Calu3 (cell line): ENCODE measurements around the gene NPDC1. TPM values are rescaled to one million over a fixed set of nuclear protein-coding genes. Genes with fewer than 3 reads are reported as not detected.

Experiments
- BruUV-seq: library from RNA; stranded (reverse); fragments of 400-500 nt; replicated peaks from 2 replicates; lab custom pipeline; 2021; lab: Mats Ljungman, UMichigan
- CTCF ChIA-PET: fragments of 300-600 bp; sonication (Branson Sonifier 250); formaldehyde crosslinking; loops from one replicate; lab custom pipeline; 2022; ENCODE audit warnings: antibody characterized with exemption; lab: Charles Lee
- DNase-seq: peaks from one replicate; pipeline ENCODE4 v3.0.0; 2022
- H3K27ac Mint-ChIP-seq: one replicate; pipeline ENCODE4 v1.8.0; 2022; ENCODE audit warnings: mixed read lengths; ENCODE audit not compliant: unreplicated experiment
- H3K27me3 Mint-ChIP-seq: one replicate; pipeline ENCODE4 v1.8.0; 2022; ENCODE audit warnings: mixed read lengths; ENCODE audit not compliant: unreplicated experiment
- H3K36me3 Mint-ChIP-seq: one replicate; pipeline ENCODE4 v1.8.0; 2022; ENCODE audit warnings: mild to moderate bottlenecking, moderate library complexity, mixed read lengths; ENCODE audit not compliant: insufficient read depth, unreplicated experiment
- H3K4me1 Mint-ChIP-seq: one replicate; pipeline ENCODE4 v1.8.0; 2022; ENCODE audit warnings: mild to moderate bottlenecking, low read depth, mixed read lengths; ENCODE audit not compliant: unreplicated experiment
- H3K4me3 Mint-ChIP-seq: one replicate; pipeline ENCODE4 v1.8.0; 2022; ENCODE audit warnings: mild to moderate bottlenecking, low read depth, moderate library complexity, mixed read lengths; ENCODE audit not compliant: unreplicated experiment
- H3K9me3 Mint-ChIP-seq: one replicate; pipeline ENCODE4 v1.8.0; 2022; ENCODE audit warnings: low read depth, mixed read lengths; ENCODE audit not compliant: unreplicated experiment
- intact Hi-C: fragments of 100-400 bp; cut with micrococcal nuclease; formaldehyde crosslinking; loops from one replicate; pipeline ENCODE4 v1.10.0; 2022; ENCODE audit not compliant: unreplicated experiment
- total RNA-seq: library from RNA; stranded (reverse); gene quantifications from 2 replicates; pipeline ENCODE4 v1.2.3, GENCODE V29; 2022
- TF ChIP-seq, protein P1 (sequence below): fragments of 200-600 bp; IDR thresholded peaks from one replicate; pipeline ENCODE4 v1.8.0; 2022; ENCODE audit warnings: antibody characterized with exemption; ENCODE audit not compliant: unreplicated experiment

The NPDC1 gene
- total RNA-seq, 1 experiment from 2014 or later: 65.2 TPM

DNA sequence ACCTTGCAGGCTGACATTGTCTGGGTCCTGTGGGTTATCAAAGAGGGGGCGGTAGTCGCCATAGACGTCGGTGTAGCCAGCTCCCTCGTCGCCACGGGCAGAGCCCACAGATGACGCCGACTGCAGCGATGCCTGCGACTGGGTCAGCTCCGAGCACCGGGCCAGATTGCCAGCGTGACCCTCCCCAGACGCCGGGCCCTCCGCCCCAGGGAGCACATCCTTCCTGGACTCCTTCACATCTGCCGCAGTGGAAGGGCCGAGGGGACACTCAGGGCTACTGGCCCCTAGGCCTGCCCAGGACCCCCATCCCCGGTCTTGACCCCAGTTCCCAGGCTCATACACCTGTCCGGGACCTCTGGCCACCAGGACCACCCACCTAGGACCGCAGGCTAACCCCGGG, 31.8 kb downstream of the NPDC1 start:
- peaks cover 15% of the 10 kb centered on the region for H3K36me3 Mint-ChIP-seq
- H3K4me1 Mint-ChIP-seq: no peaks in the 10 kb centered on the region
- CTCF ChIA-PET: no interaction called here
- H3K27me3 Mint-ChIP-seq: no peaks in the 10 kb centered on the region
- no peak overlapping the region for H3K27ac Mint-ChIP-seq
- no TSS peak for BruUV-seq
- intact Hi-C loops: no loop called here
- TF ChIP-seq, protein P1, sequence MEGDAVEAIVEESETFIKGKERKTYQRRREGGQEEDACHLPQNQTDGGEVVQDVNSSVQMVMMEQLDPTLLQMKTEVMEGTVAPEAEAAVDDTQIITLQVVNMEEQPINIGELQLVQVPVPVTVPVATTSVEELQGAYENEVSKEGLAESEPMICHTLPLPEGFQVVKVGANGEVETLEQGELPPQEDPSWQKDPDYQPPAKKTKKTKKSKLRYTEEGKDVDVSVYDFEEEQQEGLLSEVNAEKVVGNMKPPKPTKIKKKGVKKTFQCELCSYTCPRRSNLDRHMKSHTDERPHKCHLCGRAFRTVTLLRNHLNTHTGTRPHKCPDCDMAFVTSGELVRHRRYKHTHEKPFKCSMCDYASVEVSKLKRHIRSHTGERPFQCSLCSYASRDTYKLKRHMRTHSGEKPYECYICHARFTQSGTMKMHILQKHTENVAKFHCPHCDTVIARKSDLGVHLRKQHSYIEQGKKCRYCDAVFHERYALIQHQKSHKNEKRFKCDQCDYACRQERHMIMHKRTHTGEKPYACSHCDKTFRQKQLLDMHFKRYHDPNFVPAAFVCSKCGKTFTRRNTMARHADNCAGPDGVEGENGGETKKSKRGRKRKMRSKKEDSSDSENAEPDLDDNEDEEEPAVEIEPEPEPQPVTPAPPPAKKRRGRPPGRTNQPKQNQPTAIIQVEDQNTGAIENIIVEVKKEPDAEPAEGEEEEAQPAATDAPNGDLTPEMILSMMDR: no peak
- no peaks in the 10 kb centered on the region for H3K9me3 Mint-ChIP-seq
- no peak overlapping the region for H3K4me3 Mint-ChIP-seq
- DNase-seq: no peak

DNA sequence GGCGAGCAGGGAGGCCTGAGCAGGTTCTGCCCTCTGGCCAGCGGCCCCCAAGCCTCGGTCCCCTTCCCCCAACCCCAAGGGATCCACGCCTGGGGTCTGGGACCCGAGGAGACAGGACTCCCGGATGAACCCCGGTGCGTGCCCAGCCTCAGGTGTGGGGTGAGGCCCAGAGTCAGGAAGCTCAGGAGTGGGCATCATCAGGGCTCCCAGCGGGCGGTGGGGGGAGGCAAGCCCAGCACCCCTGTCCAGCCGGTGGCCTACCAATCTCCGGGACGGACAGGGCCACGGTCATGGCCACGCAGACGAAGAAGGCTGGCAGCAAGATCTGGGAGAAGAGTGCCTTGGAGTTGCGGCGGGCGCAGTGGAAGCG, 32.4 kb downstream of the NPDC1 start:
- TF ChIP-seq, protein P1: no peak

DNA sequence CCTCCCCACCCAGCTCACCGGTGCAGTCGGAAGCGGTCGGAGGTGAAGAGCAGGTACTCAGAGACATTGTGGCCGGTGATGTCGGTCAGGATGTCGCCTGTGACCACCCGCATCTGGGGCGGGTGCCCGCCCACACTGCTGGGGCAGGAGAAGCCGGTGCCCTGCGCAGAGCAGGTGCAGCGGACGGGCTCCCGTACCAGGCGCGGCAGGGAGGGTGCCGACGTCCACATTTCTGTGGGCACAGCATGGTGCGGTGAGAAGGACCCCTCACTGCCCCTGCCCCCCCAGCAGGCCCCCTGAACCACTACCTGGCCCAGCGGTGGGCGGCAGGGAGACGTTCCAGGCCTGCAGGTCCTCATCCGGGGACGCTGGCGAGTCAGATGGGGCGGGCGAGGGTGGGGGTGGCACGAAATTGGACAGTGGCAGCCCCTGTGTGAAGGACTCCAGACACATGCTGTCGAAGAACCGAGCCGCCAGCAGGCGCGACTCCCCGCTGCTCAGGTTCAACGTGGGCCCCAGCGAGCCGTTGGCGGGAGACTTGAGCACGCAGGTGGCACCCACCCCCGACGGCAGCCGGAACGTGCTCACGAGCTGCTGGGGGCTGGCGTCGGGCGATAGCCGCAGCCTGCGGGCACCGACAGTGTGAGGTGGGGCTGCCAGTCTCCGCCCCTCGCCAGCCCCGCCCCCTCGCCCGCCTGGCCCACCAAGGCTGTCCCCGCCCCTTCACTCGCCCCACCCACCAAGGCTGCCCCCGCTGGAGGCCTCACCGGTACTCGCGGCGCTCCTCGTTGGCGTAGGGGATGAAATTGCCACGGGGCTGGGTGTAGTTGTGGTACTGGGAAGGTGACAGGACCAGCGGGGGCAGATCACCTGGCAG, 33.0 kb downstream of the NPDC1 start:
- no peak for DNase-seq
- TF ChIP-seq, protein P1: no peak
- BruUV-seq: no TSS peak
- Mint-ChIP-seq H3K4me1 (no peaks in the 10 kb centered on the region), H3K9me3 (no peaks in the 10 kb centered on the region), H3K27me3 (no peaks in the 10 kb centered on the region), H3K36me3 (peaks cover 14% of the 10 kb centered on the region), H3K27ac (no peak overlapping the region), H3K4me3 (no peak overlapping the region)
- CTCF ChIA-PET: no interaction called here
- intact Hi-C loops: no loop called here

More for the DNA sequence above, 32.4 kb downstream of the NPDC1 start:
- Mint-ChIP-seq H3K9me3 (no peaks in the 10 kb centered on the region), H3K4me3 (no peak overlapping the region), H3K4me1 (no peaks in the 10 kb centered on the region), H3K27ac (no peak overlapping the region), H3K27me3 (no peaks in the 10 kb centered on the region), H3K36me3 (peaks cover 14% of the 10 kb centered on the region)
- intact Hi-C loops: no loop called here
- CTCF ChIA-PET: no interaction called here
- BruUV-seq: no TSS peak
- no peak for DNase-seq

DNA sequence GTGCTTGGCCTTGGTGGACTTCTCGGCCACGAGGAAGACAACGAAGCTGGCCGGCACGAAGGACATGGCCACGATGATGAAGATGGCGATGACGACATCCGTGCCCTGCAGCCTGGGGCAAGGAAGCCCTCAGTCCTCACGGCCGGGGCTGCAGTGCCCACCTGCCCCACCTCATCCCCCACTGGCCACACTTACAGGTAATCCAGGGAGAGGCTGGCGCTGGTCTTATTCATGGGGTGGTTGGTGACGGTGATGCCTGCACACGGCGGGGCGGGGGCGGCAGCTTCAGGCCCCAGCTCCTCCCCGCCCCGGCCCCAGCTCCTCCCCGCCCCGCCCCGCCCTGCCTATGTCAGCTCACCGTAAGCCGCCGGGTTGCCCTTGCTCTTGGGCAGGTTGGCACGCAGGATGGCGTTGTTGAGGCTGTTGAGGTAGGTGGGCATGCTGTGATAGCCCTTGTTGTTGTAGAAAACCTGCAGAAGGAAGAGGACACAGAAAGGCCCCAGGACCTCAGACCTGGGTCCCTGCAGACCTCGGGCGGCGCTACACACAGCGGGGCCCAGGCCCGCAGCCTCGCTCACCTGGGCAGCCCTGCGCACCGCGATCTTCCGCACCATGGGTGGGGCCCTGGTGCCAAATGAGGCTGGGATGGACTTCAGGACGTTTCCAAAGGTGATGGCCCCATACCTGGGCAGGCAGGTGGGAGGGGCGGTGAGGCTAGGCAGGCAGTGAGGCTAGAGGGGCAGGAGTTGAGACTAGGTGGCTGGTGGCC, 33.9 kb downstream of the NPDC1 start:
- no peaks in the 10 kb centered on the region for H3K27me3 Mint-ChIP-seq
- H3K4me1 Mint-ChIP-seq: no peaks in the 10 kb centered on the region
- CTCF ChIA-PET: no interaction called here
- H3K4me3 Mint-ChIP-seq: no peak overlapping the region
- TF ChIP-seq, protein P1: no peak
- no peak for DNase-seq
- peaks cover 14% of the 10 kb centered on the region for H3K36me3 Mint-ChIP-seq
- H3K9me3 Mint-ChIP-seq: no peaks in the 10 kb centered on the region
- BruUV-seq: no TSS peak
- no peak overlapping the region for H3K27ac Mint-ChIP-seq
- intact Hi-C loops: no loop called here
